IPS-15b (cell line): ENCODE results near the gene BRAF.
"Not testable (repeated sequence)": the region's sequence is repeated elsewhere in the genome, so short reads cannot be mapped to it uniquely, and the experiment has no call there.

Source experiments
- H3K27me3 ChIP-seq: one replicate; pipeline ENCODE4 v1.6.1; 2013; ENCODE audit warnings: low read length; ENCODE audit not compliant: control insufficient read depth, insufficient read depth
- H3K36me3 ChIP-seq: one replicate; pipeline ENCODE4 v1.6.1; 2013; ENCODE audit warnings: low read length; ENCODE audit not compliant: control insufficient read depth, insufficient read depth
- H3K4me1 ChIP-seq: one replicate; pipeline ENCODE4 v1.6.1; 2013; ENCODE audit warnings: mild to moderate bottlenecking, low read length; ENCODE audit not compliant: control insufficient read depth, insufficient read depth
- H3K4me3 ChIP-seq: one replicate; pipeline ENCODE4 v1.5.1; 2013; ENCODE audit warnings: low read depth, low read length
- H3K9ac ChIP-seq: one replicate; pipeline ENCODE4 v1.6.1; 2013; ENCODE audit warnings: low read depth, mild to moderate bottlenecking, low read length
- H3K9me3 ChIP-seq: one replicate; pipeline ENCODE4 v1.6.1; 2013; ENCODE audit warnings: mild to moderate bottlenecking, low read length; ENCODE audit not compliant: control insufficient read depth, insufficient read depth

Gene BRAF

GRCh38 chr7:140889645-140890044 is 35.1 kb downstream of the BRAF start:
- H3K4me1 ChIP-seq = no peaks in the 10 kb centered on the region

DNA sequence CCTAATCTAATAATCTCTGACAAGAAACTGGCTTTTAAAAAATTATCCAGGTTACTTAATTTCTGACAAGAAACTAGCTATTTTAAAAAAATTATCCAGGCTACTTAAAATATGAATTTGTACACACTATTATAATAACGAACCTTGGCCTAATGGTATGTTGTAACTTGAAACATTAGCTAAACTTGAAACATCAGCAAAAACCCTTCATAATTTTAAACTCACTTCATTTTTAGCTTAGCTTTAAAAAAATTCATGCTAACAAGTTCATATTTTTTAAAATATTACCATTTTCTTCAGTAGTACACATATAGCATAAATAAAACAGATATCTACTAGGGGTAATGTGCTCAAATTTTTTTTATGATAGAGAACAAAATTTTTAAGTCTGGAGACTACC is 35.6 kb downstream of the BRAF start:
- no peak overlapping the region for H3K4me3 ChIP-seq
- no peak overlapping the region for H3K9ac ChIP-seq
- H3K9me3 ChIP-seq = no peaks in the 10 kb centered on the region
- H3K36me3 ChIP-seq = no peaks in the 10 kb centered on the region
- no peaks in the 10 kb centered on the region for H3K27me3 ChIP-seq
- H3K4me1 ChIP-seq = no peaks in the 10 kb centered on the region

More at GRCh38 chr7:140889645-140890044, 35.1 kb downstream of the BRAF start:
- H3K9me3 ChIP-seq = no peaks in the 10 kb centered on the region
- H3K4me3 ChIP-seq = no peak overlapping the region
- no peak overlapping the region for H3K9ac ChIP-seq
- H3K36me3 ChIP-seq = no peaks in the 10 kb centered on the region
- no peaks in the 10 kb centered on the region for H3K27me3 ChIP-seq

DNA sequence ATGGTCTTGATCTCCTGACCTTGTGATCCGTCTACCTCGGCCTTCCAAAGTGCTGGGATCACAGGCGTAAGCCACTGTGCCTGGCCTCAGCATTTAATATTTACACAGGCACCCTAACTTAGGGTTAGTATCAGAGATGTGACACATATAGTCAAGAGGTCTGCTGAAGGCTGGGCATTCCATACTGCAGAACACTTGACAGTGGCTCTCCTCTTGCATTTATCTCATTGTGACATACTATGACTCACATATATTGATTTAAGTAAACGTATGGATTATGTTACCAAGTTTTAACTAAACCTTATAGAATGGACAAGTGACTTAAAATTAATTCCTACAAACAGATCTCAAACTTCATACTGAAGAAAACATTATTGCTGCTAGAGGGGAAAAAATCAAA is 36.6 kb downstream of the BRAF start:
- Histone ChIP-seq H3K4me1 (no peaks in the 10 kb centered on the region), H3K9ac (no peak overlapping the region), H3K27me3 (no peaks in the 10 kb centered on the region), H3K4me3 (no peak overlapping the region), H3K9me3 (no peaks in the 10 kb centered on the region), H3K36me3 (no peaks in the 10 kb centered on the region)

DNA sequence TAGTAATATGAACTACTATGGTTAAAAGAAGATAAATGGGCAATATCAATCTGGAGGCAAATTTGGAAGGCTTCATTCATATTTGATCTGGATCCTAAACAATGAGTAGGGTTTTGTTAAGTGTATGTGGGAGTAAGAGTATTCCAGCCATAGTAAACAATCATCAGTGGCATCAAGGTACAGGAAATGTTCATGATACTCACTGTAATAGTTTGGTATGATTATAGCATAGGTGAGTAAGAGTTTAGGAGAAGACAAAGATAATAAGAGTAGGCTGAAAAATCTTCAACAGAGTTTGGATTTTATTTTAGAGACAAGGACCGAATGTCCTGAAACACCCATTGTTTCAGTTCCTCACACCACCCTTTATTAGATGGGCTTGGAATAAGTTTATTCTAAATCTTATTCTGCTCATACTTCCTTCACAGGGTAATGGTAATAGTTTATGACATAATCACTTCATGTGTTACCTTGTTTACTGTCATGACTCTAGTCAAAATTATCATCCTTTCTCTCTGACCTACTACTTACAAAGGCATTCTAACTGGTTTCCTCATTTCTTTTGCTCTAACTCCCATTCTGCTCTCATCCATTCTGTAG is 38.9 kb downstream of the BRAF start:
- no peaks in the 10 kb centered on the region for H3K9me3 ChIP-seq
- H3K36me3 ChIP-seq = no peaks in the 10 kb centered on the region

DNA sequence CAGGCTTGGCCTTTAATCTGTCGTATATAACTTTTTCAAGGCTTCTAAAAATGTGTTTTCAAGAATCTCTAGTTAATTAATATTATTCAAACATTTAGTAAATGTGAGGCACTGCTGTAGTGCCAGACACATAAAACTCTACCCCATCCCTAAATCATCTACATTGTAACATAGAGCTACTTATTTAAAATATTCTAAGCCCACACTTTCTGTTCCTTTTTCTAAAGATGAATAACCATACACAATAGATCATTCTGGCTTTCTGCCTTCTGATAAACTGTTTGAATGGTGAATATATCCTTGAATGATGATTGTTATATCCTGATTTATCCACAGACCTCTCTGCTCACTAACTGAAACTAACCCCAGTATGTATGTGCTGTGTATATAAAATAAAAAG is 41.4 kb downstream of the BRAF start:
- Histone ChIP-seq H3K27me3 (no peaks in the 10 kb centered on the region), H3K9ac (no peak overlapping the region), H3K36me3 (no peaks in the 10 kb centered on the region)

More for the DNA sequence above, 38.9 kb downstream of the BRAF start:
- Histone ChIP-seq H3K27me3 (no peaks in the 10 kb centered on the region), H3K4me3 (no peak overlapping the region), H3K9ac (no peak overlapping the region), H3K4me1 (no peaks in the 10 kb centered on the region)

GRCh38 chr7:140882834-140883233 is 41.9 kb downstream of the BRAF start:
- H3K9ac ChIP-seq, H3K9me3 ChIP-seq, H3K4me3 ChIP-seq, H3K4me1 ChIP-seq, H3K27me3 ChIP-seq, H3K36me3 ChIP-seq: not testable (repeated sequence)

More for the DNA sequence above, 41.4 kb downstream of the BRAF start:
- no peak overlapping the region for H3K4me3 ChIP-seq
- H3K4me1 ChIP-seq = no peaks in the 10 kb centered on the region
- no peaks in the 10 kb centered on the region for H3K9me3 ChIP-seq

GRCh38 chr7:140881507-140882228 is 43.1 kb downstream of the BRAF start:
- H3K36me3 ChIP-seq = no peaks in the 10 kb centered on the region
- H3K4me1 ChIP-seq = no peaks in the 10 kb centered on the region
- H3K9ac ChIP-seq = no peak overlapping the region
- no peaks in the 10 kb centered on the region for H3K27me3 ChIP-seq
- H3K4me3 ChIP-seq = no peak overlapping the region
- no peaks in the 10 kb centered on the region for H3K9me3 ChIP-seq

DNA sequence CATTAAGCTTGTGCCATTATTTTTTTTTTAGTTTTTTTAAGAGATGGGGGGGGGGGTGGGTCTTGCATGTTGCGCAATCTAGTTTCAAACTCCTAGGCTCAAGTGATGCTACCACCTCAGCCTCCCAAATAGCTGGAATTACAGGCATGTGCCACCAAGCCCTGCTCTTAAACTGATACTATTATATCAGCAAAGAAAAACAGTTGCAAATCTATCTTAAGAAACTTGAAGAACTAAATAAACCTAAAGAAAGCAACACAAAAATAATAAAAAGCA is 47.5 kb downstream of the BRAF start:
- no peak overlapping the region for H3K9ac ChIP-seq
- no peaks in the 10 kb centered on the region for H3K9me3 ChIP-seq
- no peaks in the 10 kb centered on the region for H3K36me3 ChIP-seq
- H3K27me3 ChIP-seq = no peaks in the 10 kb centered on the region
- H3K4me3 ChIP-seq = no peak overlapping the region
- no peaks in the 10 kb centered on the region for H3K4me1 ChIP-seq

DNA sequence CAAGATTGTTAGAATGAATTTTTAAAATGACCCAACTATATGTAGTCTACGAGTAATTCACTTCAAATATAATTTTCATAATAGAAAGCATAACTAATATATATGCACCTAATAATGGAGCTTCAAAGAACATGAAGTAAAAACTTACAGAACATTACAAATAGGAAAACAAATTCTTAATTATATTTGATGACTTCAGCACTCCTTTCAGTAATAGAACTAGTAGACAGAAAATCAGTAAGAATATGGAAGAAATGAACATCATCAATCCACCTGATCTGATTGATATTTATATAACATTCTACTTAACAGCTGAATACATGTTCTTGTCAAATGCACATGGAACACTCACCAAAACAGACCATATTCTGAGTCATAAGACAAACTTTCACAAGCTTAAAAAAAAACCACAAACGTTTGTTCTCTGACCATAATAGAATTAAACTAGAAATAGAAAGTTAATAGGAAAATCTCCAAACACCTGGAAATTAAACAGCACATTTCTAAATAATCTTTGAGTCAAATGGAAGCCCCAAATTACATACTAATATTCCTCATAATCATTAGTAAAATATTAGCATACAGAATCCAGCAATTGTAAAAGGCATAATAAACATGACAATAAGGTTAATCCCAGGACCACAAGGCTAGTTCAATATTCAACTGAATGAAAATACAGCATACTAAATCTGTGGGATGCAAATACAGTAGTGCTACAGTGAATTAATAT is 48.0 kb downstream of the BRAF start:
- no peaks in the 10 kb centered on the region for H3K27me3 ChIP-seq
- no peak overlapping the region for H3K4me3 ChIP-seq
- no peaks in the 10 kb centered on the region for H3K36me3 ChIP-seq
- no peaks in the 10 kb centered on the region for H3K4me1 ChIP-seq
- H3K9me3 ChIP-seq = no peaks in the 10 kb centered on the region
- H3K9ac ChIP-seq = no peak overlapping the region

DNA sequence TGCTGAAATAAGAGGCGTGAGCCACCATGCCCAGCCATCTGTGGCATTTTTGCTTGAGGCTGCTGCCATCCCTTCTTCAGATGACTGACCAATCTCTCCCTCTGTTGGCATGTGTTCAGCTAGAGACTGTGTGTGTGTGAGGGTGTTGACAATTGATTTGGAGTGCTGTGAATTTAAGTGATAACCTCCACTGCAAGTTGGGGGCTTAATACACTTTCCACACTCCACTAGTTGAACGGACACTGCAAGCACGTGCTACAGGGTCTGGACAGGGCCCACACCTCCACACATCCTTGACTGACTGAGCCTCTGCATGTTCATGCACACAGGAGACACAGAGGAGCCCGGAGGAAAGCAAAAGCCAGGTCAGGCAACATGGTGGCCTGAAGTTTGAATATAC is 51.3 kb downstream of the BRAF start:
- no peak overlapping the region for H3K4me3 ChIP-seq
- no peaks in the 10 kb centered on the region for H3K4me1 ChIP-seq
- H3K27me3 ChIP-seq = no peaks in the 10 kb centered on the region
- no peak overlapping the region for H3K9ac ChIP-seq
- no peaks in the 10 kb centered on the region for H3K36me3 ChIP-seq
- H3K9me3 ChIP-seq = no peaks in the 10 kb centered on the region

DNA sequence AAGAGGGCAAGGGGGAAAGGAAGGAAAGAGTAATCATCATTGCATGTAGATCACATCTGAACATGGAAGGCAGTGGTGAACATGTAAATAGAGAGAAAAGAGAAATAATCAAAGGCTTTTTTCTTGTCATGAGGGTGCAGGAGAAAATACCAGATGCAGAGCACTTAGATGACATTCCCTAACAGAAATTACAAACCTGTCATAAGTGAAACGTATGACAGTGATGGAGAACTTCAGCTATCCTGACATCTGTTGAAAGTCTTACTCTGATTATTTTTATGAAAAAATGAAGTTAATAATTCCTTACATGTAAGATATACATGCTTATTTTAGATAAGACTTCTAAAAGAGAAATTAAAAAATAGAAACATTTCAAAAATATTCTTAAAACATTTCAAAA is 54.7 kb downstream of the BRAF start:
- Histone ChIP-seq H3K4me3 (no peak overlapping the region), H3K4me1 (peaks cover 3% of the 10 kb centered on the region), H3K9me3 (no peaks in the 10 kb centered on the region), H3K36me3 (no peaks in the 10 kb centered on the region), H3K9ac (no peak overlapping the region), H3K27me3 (no peaks in the 10 kb centered on the region)

DNA sequence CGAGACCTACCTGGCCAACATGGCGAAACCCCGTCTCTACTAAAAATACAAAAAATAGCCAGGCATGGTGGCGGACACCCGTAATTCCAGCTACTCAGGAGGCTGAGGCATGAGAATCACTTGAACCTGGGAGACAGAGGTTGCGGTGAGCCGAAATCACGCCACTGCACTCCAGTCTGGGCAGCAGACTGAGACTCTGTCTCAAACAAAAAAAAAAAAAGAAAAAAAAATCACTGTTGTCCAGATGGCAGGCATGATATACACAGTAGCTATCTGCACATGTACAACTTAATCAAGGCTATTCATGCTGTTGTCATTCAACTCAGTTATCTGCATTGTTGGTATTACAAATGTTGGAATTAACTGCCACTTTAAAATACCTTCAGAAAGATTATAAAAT is 55.3 kb downstream of the BRAF start:
- H3K9me3 ChIP-seq = no peaks in the 10 kb centered on the region
- H3K4me3 ChIP-seq = no peak overlapping the region
- peaks cover 3% of the 10 kb centered on the region for H3K4me1 ChIP-seq
- H3K36me3 ChIP-seq = no peaks in the 10 kb centered on the region
- no peaks in the 10 kb centered on the region for H3K27me3 ChIP-seq
- H3K9ac ChIP-seq = no peak overlapping the region
